Measurements from ENCODE around the gene OGFR. TPM values are rescaled to one million over a fixed set of nuclear protein-coding genes. Genes with fewer than 3 reads are reported as not detected.
A peak's percentile ranks its signal among the peaks of the same experiment; 100 is the strongest.

Gene OGFR
- total and polyA plus RNA-seq, 7 donors: 11.6 to 21.6 (median 19.2) TPM

DNA sequence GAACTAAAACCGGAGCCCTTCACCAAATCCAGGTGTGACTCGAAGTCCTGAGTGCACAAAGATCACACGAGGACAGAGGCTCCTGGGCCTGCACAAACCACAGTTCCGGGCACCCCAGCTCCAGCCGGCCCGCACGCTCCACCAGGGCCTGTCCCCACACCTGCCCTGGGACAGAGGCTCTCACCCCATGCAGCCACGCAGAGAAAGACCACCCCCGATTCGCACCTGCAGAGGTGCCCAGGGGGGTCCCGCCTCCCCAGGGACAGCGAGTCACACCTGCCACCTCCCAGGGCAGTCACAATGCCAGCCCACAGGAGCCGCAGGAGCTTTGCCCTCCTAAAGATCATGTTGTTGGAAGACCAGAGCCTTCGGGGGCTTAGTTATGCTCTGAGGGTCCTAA lies 33.7 kb upstream of the OGFR start:
- peak; percentile 5 to 38 for DNase-seq
- H3K4me1 ChIP-seq: no peaks in the 10 kb centered on the region

DNA sequence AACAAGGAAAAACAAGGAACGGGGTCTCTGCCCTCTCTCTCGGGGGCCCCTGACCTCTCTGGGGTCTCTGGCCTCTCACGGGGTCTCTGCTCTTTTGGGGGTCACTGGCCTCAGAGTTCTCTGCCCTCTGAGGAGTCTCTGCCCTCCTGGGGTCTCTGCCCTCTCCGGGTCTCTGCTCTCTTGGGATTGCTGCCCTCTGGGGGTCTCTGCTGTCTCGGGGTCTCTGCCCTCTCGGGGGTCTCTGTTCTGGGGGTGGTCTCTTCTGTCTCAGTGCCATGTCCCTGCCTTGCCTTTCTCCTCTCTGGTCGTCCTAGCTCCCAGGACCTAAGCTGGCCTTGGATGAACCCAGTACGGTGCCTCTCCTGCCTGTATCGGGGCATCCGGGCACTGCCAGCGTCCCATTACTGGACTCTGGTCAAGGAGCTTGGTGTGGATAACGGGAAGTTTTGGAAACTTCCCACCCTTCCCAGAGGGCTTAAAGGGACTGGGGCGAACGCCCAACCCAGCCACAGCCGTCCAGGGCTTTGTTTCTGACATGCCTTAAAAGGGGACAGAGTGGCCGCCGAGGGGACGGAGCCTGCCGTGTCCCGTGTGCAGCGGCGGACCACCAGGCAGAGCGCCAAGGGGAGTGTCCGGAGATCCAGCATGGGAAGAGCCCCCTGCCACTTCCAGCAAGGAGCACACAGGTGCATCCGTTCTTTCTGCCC lies 33.1 kb upstream of the OGFR start:
- Histone ChIP-seq H3K27me3 (ENCODE audit: insufficient read depth in 3 of 3, low read length in 2 of 3) (peaks cover 0 to 62% (median 13%) of the 10 kb centered on the region in 3 donors), H3K9me3 (no peaks in the 10 kb centered on the region), H3K27ac (no peak overlapping the region), H3K36me3 (ENCODE audit: insufficient read depth in 1 of 2, low read depth in 1 of 2) (no peaks in the 10 kb centered on the region), H3K4me3 (no peak overlapping the region), H3K4me1 (peaks cover 4% of the 10 kb centered on the region)
- DNase-seq (peak; percentile 11 to 46), ATAC-seq (no peak)
- intact Hi-C loops (cut with DNase I): loop anchor here in 1 of 2 donors (5.0 kb wide), 1 partner anchor 84 kb away; no protein-coding TSS in a partner anchor
- TF ChIP-seq, protein P1, sequence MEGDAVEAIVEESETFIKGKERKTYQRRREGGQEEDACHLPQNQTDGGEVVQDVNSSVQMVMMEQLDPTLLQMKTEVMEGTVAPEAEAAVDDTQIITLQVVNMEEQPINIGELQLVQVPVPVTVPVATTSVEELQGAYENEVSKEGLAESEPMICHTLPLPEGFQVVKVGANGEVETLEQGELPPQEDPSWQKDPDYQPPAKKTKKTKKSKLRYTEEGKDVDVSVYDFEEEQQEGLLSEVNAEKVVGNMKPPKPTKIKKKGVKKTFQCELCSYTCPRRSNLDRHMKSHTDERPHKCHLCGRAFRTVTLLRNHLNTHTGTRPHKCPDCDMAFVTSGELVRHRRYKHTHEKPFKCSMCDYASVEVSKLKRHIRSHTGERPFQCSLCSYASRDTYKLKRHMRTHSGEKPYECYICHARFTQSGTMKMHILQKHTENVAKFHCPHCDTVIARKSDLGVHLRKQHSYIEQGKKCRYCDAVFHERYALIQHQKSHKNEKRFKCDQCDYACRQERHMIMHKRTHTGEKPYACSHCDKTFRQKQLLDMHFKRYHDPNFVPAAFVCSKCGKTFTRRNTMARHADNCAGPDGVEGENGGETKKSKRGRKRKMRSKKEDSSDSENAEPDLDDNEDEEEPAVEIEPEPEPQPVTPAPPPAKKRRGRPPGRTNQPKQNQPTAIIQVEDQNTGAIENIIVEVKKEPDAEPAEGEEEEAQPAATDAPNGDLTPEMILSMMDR (IDR thresholded peaks at IDR 0.05): no peak
- WGBS, 3 donors: 41 to 45% (median 41%) methylated on average over 25 of the region's 25 CpGs

More for the DNA sequence above, 33.7 kb upstream of the OGFR start:
- no peak overlapping the region for H3K4me3 ChIP-seq
- H3K27ac ChIP-seq: no peak overlapping the region
- 88 to 95% (median 88%) methylated on average over 14 of the region's 14 CpGs for WGBS, 3 donors
- TF ChIP-seq, protein P1 (IDR thresholded peaks at IDR 0.05): no peak
- intact Hi-C loops (cut with DNase I): loop anchor here in 1 of 2 donors (5.0 kb wide), 1 partner anchor 84 kb away; no protein-coding TSS in a partner anchor
- no peaks in the 10 kb centered on the region for H3K36me3 ChIP-seq (ENCODE audit: insufficient read depth in 1 of 2, low read depth in 1 of 2)
- ATAC-seq: no peak
- peaks cover 0 to 63% (median 15%) of the 10 kb centered on the region in 3 donors for H3K27me3 ChIP-seq (ENCODE audit: insufficient read depth in 3 of 3, low read length in 2 of 3)
- H3K9me3 ChIP-seq: no peaks in the 10 kb centered on the region

DNA sequence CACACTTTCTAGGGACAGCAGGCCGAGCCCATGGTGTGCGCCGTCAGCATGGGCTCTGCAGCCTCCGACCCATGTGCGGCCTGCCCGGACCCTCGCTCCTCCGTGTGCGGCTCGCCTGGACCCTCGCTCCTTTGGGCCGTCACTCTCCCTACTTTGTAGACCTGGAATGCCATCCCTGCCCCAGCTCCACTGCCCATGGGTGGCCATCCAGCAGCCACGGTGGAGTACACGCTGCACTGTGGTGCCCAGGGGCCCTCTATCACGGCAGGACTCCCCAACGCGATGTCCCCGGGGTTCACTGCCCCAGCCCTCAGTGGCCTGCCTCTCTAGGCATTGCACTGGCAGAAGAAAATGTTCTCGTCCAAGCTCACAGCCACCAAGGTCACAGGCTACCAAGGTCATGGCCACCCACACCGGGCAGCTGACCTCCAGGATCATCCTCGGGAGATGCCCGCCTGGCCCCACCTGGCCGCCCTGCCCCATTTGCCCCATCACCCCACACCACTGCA lies 32.5 kb upstream of the OGFR start:
- peaks cover 0 to 62% (median 13%) of the 10 kb centered on the region in 3 donors for H3K27me3 ChIP-seq (ENCODE audit: insufficient read depth in 3 of 3, low read length in 2 of 3)
- intact Hi-C loops (cut with DNase I): loop anchor here in 1 of 2 donors (5.0 kb wide), 1 partner anchor 85 kb away; no protein-coding TSS in a partner anchor
- H3K36me3 ChIP-seq (ENCODE audit: insufficient read depth in 1 of 2, low read depth in 1 of 2): no peaks in the 10 kb centered on the region
- H3K4me3 ChIP-seq: no peak overlapping the region
- H3K9me3 ChIP-seq: no peaks in the 10 kb centered on the region
- no peak overlapping the region for H3K27ac ChIP-seq
- ATAC-seq (no peak), DNase-seq (peak; percentile 8 to 42)
- 60 to 69% (median 60%) methylated on average over 22 to 23 of the region's 23 CpGs for WGBS, 3 donors
- TF ChIP-seq, protein P1 (IDR thresholded peaks at IDR 0.05): no peak
- H3K4me1 ChIP-seq: peaks cover 5% of the 10 kb centered on the region

DNA sequence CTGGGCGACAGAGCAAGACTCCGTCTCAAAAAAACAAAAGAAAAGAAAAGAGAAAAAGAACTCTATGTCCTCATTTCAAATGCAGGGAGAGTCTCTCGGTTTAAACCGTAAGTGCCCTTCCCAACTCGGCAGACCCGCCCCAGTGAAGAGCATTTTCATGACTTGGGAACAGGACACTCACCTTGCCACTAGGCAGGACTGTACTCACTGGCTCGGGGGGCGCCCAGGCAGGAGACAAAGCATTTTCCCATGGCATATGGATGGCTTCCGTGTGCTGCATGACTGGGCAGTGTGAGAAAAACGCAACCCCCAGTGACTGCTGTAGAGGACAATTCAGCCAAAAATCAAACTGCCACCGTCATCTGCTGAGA lies 32.0 kb upstream of the OGFR start:
- TF ChIP-seq, protein P1 (IDR thresholded peaks at IDR 0.05): no peak
- DNase-seq (no peak), ATAC-seq (no peak)
- H3K27me3 ChIP-seq (ENCODE audit: insufficient read depth in 3 of 3, low read length in 2 of 3): peaks cover 0 to 62% (median 12%) of the 10 kb centered on the region in 3 donors
- H3K9me3 ChIP-seq: no peaks in the 10 kb centered on the region
- 36 to 52% (median 44%) methylated on average over 11 of the region's 11 CpGs for WGBS, 3 donors
- intact Hi-C loops (cut with DNase I): loop anchor here in 1 of 2 donors (5.0 kb wide), 1 partner anchor 85 kb away; no protein-coding TSS in a partner anchor
- H3K36me3 ChIP-seq (ENCODE audit: insufficient read depth in 1 of 2, low read depth in 1 of 2): no peaks in the 10 kb centered on the region
- no peak overlapping the region for H3K27ac ChIP-seq
- no peak overlapping the region for H3K4me3 ChIP-seq
- H3K4me1 ChIP-seq: peaks cover 5% of the 10 kb centered on the region
